ENCODE measurements around the gene IL34. TPM values are rescaled to one million over a fixed set of nuclear protein-coding genes. Genes with fewer than 3 reads are reported as not detected.
A peak's percentile ranks its signal among the peaks of the same experiment; 100 is the strongest.

Gene IL34
- total RNA-seq, 2 donors from 2014 or later = 3.0 to 5.6 TPM

DNA sequence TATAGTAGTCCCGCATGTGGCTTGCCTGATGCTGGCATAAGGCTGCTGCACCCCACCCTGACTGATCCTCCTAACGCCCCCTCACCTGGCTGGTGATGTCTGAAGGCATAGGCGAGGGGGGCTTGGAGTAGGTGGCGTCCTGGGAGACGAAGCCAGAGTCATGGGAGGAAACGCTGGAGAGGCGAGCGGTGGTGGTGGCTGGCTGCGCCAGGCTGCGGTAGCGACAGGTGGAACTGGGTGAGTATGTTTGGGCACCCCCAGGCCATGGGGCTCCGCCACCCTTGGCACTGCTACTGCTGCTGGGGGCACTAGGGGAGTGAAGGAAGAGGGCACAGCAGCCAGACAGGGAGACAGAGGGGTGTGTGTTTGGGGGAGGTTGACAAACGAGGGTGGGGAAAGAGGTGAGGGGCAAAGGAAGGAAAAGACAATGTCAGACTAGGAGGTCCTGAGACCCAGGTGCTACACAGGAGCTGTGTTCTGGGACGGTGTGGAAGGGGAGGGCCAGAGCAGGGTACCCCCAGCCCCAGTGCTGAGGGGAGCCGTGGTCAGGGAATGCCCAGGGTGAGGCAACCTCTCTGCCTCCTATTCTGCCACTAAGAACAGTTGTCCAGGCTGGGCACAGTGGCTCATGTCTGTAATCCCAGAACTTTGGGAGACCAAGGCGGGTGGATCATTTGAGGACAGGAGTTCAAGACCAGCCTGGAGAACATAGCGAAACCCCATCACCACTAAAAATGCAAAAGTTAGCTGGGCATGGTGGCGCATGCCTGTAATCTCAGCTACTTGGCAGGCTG, 28.1 kb downstream of the IL34 start:
- H3K27ac Mint-ChIP-seq = no peak overlapping the region
- no peak overlapping the region for H3K27ac ChIP-seq (ENCODE audit: low read depth, low read length)
- no peaks in the 10 kb centered on the region for H3K4me1 ChIP-seq (ENCODE audit: control insufficient read depth, insufficient read depth, low read length)
- H3K9ac ChIP-seq (ENCODE audit: extremely low read depth, low read length, poor library complexity, severe bottlenecking) = no peak overlapping the region
- H3K36me3 Mint-ChIP-seq (ENCODE audit: low read depth) = peaks cover 52% of the 10 kb centered on the region
- peaks cover 11% of the 10 kb centered on the region for H3K9me3 Mint-ChIP-seq
- H3K4me3 Mint-ChIP-seq = no peak overlapping the region
- H3K9me3 ChIP-seq (ENCODE audit: control insufficient read depth, low read length) = peaks cover 11% of the 10 kb centered on the region
- H3K36me3 ChIP-seq (ENCODE audit: control insufficient read depth, insufficient read depth, low read length) = peaks cover 59% of the 10 kb centered on the region
- DNase-seq = no peak
- TF ChIP-seq, protein P1, sequence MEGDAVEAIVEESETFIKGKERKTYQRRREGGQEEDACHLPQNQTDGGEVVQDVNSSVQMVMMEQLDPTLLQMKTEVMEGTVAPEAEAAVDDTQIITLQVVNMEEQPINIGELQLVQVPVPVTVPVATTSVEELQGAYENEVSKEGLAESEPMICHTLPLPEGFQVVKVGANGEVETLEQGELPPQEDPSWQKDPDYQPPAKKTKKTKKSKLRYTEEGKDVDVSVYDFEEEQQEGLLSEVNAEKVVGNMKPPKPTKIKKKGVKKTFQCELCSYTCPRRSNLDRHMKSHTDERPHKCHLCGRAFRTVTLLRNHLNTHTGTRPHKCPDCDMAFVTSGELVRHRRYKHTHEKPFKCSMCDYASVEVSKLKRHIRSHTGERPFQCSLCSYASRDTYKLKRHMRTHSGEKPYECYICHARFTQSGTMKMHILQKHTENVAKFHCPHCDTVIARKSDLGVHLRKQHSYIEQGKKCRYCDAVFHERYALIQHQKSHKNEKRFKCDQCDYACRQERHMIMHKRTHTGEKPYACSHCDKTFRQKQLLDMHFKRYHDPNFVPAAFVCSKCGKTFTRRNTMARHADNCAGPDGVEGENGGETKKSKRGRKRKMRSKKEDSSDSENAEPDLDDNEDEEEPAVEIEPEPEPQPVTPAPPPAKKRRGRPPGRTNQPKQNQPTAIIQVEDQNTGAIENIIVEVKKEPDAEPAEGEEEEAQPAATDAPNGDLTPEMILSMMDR (conservative IDR thresholded peaks at IDR 0.05) = no peak
- H3K4me1 Mint-ChIP-seq = no peaks in the 10 kb centered on the region
- H3K4me3 ChIP-seq (ENCODE audit: low read length) = no peak overlapping the region
- no peaks in the 10 kb centered on the region for H3K27me3 ChIP-seq (ENCODE audit: control insufficient read depth, insufficient read depth, low read length, poor library complexity, severe bottlenecking)
- no peaks in the 10 kb centered on the region for H3K27me3 Mint-ChIP-seq (ENCODE audit: insufficient read depth)
- WGBS, 2 experiments (ENCODE audit: insufficient coverage in 1 of 2, insufficient read length in 1 of 2) = 95% methylated on average over 6 to 18 of the region's 18 CpGs

- Histone ChIP-seq H3K36me3 (ENCODE audit: control insufficient read depth, insufficient read depth, low read length) (peaks cover 47% of the 10 kb centered on the region), H3K4me3 (ENCODE audit: low read length) (no peak overlapping the region), H3K4me1 (ENCODE audit: control insufficient read depth, insufficient read depth, low read length) (no peaks in the 10 kb centered on the region), H3K9me3 (ENCODE audit: control insufficient read depth, low read length) (no peaks in the 10 kb centered on the region), H3K9ac (ENCODE audit: extremely low read depth, low read length, poor library complexity, severe bottlenecking) (no peak overlapping the region), H3K27ac (ENCODE audit: low read depth, low read length) (no peak overlapping the region), H3K27me3 (ENCODE audit: control insufficient read depth, insufficient read depth, low read length, poor library complexity, severe bottlenecking) (no peaks in the 10 kb centered on the region)
- H3K27ac Mint-ChIP-seq = peak overlapping the region; percentile 35
- TF ChIP-seq, protein P1 (conservative IDR thresholded peaks at IDR 0.05) = no peak
- no peaks in the 10 kb centered on the region for H3K9me3 Mint-ChIP-seq
- H3K27me3 Mint-ChIP-seq (ENCODE audit: insufficient read depth) = no peaks in the 10 kb centered on the region
- H3K36me3 Mint-ChIP-seq (ENCODE audit: low read depth) = peaks cover 38% of the 10 kb centered on the region
- H3K4me3 Mint-ChIP-seq = no peak overlapping the region
- no peak for DNase-seq
- WGBS, 2 experiments (ENCODE audit: insufficient coverage in 1 of 2, insufficient read length in 1 of 2) = 91 to 96% methylated on average over 6 to 7 of the region's 7 CpGs
- H3K4me1 Mint-ChIP-seq = no peaks in the 10 kb centered on the region
Observed at GRCh38 chr16:70675851-70676513, 29.6 kb downstream of the IL34 start.

DNA sequence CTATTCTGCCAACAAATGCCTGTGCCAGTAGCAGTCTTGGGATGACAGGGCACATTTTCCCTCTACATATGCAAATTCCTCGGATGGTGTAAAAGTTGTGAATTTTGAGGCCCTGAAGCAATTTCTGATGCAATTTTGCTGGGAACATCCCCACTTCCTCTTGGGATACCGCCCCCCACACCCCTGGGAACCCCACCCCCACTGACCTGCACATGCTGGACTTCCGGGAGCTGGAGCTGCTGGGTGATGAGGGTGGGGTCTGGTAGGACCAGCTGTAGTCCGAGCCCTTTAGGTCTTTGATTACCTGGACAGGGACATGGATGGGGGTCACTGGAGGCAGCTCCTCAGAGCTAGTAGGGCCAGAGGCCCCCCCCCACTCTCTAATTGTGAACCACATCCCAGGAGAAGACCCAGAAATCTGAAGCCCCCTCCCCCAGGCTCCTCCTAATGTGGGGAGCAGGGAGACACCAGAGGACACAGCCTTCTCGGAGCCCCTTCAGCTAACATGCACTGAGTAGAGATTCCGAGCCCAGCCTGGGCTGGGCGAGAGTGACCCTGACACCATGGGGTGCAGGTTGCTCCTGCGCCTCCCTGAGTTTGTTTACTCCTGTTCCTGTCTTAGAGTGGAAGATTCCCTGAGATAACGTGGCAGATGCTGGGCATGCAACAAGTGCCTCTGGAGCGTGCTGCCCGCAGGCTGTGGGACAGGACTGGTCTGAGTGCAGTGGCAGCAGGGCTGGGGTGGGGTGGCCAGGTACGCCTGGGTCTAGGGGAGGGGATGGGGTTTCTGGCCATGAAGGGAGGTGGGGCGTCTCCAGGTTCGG, 30.5 kb downstream of the IL34 start:
- H3K27ac ChIP-seq (ENCODE audit: low read depth, low read length) = no peak overlapping the region
- no peaks in the 10 kb centered on the region for H3K4me1 ChIP-seq (ENCODE audit: control insufficient read depth, insufficient read depth, low read length)
- H3K9me3 ChIP-seq (ENCODE audit: control insufficient read depth, low read length) = no peaks in the 10 kb centered on the region
- H3K36me3 Mint-ChIP-seq (ENCODE audit: low read depth) = peaks cover 32% of the 10 kb centered on the region
- no peak overlapping the region for H3K4me3 Mint-ChIP-seq
- H3K27ac Mint-ChIP-seq = peak overlapping the region; percentile 35
- DNase-seq = no peak
- H3K9ac ChIP-seq (ENCODE audit: extremely low read depth, low read length, poor library complexity, severe bottlenecking) = no peak overlapping the region
- H3K9me3 Mint-ChIP-seq = no peaks in the 10 kb centered on the region
- no peaks in the 10 kb centered on the region for H3K27me3 Mint-ChIP-seq (ENCODE audit: insufficient read depth)
- WGBS, 2 experiments (ENCODE audit: insufficient coverage in 1 of 2, insufficient read length in 1 of 2) = 92 to 99% methylated on average over 11 to 13 of the region's 14 CpGs
- no peak overlapping the region for H3K4me3 ChIP-seq (ENCODE audit: low read length)
- H3K4me1 Mint-ChIP-seq = no peaks in the 10 kb centered on the region
- H3K36me3 ChIP-seq (ENCODE audit: control insufficient read depth, insufficient read depth, low read length) = peaks cover 41% of the 10 kb centered on the region
- TF ChIP-seq, protein P1 (conservative IDR thresholded peaks at IDR 0.05) = no peak
- no peaks in the 10 kb centered on the region for H3K27me3 ChIP-seq (ENCODE audit: control insufficient read depth, insufficient read depth, low read length, poor library complexity, severe bottlenecking)
